DND-41 (cell line): ENCODE measurements around the gene PDE7B.

Source experiments
- ATAC-seq: fragments of 200-7000 bp; cut with Tn5 transposase; 3 replicates; pipeline ENCODE4 v1.9.1; 2021; ENCODE audit warnings: low read depth; ENCODE audit not compliant: insufficient read depth
- DNase-seq: peaks from one replicate; pipeline ENCODE4 v3.0.0-alpha.2; 2020
- H2AFZ ChIP-seq: 2 replicates; pipeline ENCODE4 v1.6.0; 2012; ENCODE audit warnings: low read depth, low read length
- H3K27ac ChIP-seq: 2 replicates; pipeline ENCODE4 v1.5.1; 2012; ENCODE audit warnings: low read length, inconsistent platforms
- H3K27me3 ChIP-seq: fragments of 200-600 bp; sonication (generic); 2 replicates; pipeline ENCODE4 v1.6.0; 2012; ENCODE audit warnings: low read length, mild to moderate bottlenecking, inconsistent platforms; ENCODE audit not compliant: insufficient read depth, poor library complexity
- H3K36me3 ChIP-seq: 2 replicates; pipeline ENCODE4 v1.5.1; 2012; ENCODE audit warnings: low read length, inconsistent platforms; ENCODE audit not compliant: insufficient read depth
- H3K4me1 ChIP-seq: 2 replicates; pipeline ENCODE4 v1.5.1; 2012; ENCODE audit warnings: mild to moderate bottlenecking, low read length; ENCODE audit not compliant: insufficient read depth
- H3K4me2 ChIP-seq: 2 replicates; pipeline ENCODE4 v1.6.0; 2012; ENCODE audit warnings: mild to moderate bottlenecking, moderate library complexity, low read length, inconsistent platforms; ENCODE audit not compliant: insufficient read depth
- H3K4me3 ChIP-seq, 2 experiments: fragments of 200-600 bp in 1 of 2; shearing (Covaris generic) in 1 of 2; 2 replicates each; pipeline ENCODE4 v1.5.1; 2012 to 2016; ENCODE audit warnings: inconsistent platforms in 2 of 2, low read length in 2 of 2, mild to moderate bottlenecking in 2 of 2, low read depth in 1 of 2, moderate library complexity in 1 of 2
- H3K79me2 ChIP-seq: 2 replicates; pipeline ENCODE4 v1.6.0; 2012; ENCODE audit warnings: low read length, inconsistent platforms; ENCODE audit not compliant: insufficient read depth
- H3K9ac ChIP-seq: 2 replicates; pipeline ENCODE4 v1.6.0; 2012; ENCODE audit warnings: low read depth, mild to moderate bottlenecking, inconsistent platforms, low read length, moderate library complexity
- H3K9me3 ChIP-seq: 2 replicates; pipeline ENCODE4 v1.5.1; 2012; ENCODE audit warnings: low read length, moderate library complexity, mild to moderate bottlenecking, inconsistent platforms; ENCODE audit not compliant: insufficient read depth, severe bottlenecking
- H4K20me1 ChIP-seq: 2 replicates; pipeline ENCODE4 v1.6.0; 2012; ENCODE audit warnings: low read length; ENCODE audit not compliant: insufficient read depth
- EZH2 ChIP-seq: IDR thresholded peaks from 3 replicates; pipeline ENCODE4 v1.6.1; 2012; ENCODE audit warnings: borderline replicate concordance, low read depth, mild to moderate bottlenecking, moderate library complexity, low read length, inconsistent platforms; ENCODE audit not compliant: severe bottlenecking
- TF ChIP-seq, protein P1 (sequence below): IDR thresholded peaks from 2 replicates; pipeline ENCODE4 v1.5.1; 2012; ENCODE audit warnings: borderline replicate concordance, low read length, moderate library complexity, mild to moderate bottlenecking; ENCODE audit not compliant: poor library complexity, severe bottlenecking; ENCODE audit errors: extremely low read depth

PDE7B gene

DNA sequence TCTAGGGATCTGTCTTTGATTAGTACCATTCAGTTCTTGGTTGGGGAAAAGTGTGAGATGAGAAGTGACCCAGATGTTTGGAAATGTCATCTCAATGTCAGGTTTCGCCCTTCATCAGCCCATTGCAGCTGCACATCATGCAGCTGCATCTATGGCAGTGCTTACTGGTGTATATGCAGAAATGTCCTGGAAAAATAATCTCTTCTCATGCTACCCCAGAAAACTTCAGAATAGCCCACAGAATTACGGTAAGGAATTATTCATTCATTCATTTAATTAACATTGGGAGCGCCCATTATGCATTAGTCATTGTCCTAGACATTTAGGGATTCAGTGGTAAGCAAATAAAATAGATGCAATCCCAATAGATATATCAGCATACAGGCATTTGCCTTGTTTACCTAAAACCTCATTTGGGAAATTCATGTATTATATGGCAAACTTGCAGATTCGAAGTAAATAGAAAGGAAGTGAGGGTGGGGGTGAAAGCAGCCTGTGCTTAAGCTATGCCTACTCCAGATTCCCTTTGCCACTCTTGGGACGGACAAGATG lies 89.2 kb downstream of the PDE7B start:
- Histone ChIP-seq H3K9me3 (no peaks in the 10 kb centered on the region), H4K20me1 (no peaks in the 10 kb centered on the region), H3K9ac (no peak overlapping the region), H2AFZ (no peak overlapping the region), H3K4me3 (no peak overlapping the region), H3K79me2 (no peaks in the 10 kb centered on the region), H3K27ac (no peak overlapping the region), H3K36me3 (no peaks in the 10 kb centered on the region), H3K27me3 (peaks cover 4% of the 10 kb centered on the region), H3K4me2 (no peak overlapping the region), H3K4me1 (no peaks in the 10 kb centered on the region)
- TF ChIP-seq, protein P1, sequence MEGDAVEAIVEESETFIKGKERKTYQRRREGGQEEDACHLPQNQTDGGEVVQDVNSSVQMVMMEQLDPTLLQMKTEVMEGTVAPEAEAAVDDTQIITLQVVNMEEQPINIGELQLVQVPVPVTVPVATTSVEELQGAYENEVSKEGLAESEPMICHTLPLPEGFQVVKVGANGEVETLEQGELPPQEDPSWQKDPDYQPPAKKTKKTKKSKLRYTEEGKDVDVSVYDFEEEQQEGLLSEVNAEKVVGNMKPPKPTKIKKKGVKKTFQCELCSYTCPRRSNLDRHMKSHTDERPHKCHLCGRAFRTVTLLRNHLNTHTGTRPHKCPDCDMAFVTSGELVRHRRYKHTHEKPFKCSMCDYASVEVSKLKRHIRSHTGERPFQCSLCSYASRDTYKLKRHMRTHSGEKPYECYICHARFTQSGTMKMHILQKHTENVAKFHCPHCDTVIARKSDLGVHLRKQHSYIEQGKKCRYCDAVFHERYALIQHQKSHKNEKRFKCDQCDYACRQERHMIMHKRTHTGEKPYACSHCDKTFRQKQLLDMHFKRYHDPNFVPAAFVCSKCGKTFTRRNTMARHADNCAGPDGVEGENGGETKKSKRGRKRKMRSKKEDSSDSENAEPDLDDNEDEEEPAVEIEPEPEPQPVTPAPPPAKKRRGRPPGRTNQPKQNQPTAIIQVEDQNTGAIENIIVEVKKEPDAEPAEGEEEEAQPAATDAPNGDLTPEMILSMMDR: no peak
- no peak for TF ChIP-seq EZH2
- DNase-seq (no peak), ATAC-seq (no peak)

GRCh38 chr6:135941275-135942025 lies 89.9 kb downstream of the PDE7B start:
- Histone ChIP-seq H3K4me1 (no peaks in the 10 kb centered on the region), H3K36me3 (no peaks in the 10 kb centered on the region), H2AFZ (no peak overlapping the region), H3K79me2 (no peaks in the 10 kb centered on the region), H4K20me1 (no peaks in the 10 kb centered on the region), H3K9me3 (no peaks in the 10 kb centered on the region), H3K27ac (no peak overlapping the region), H3K4me3 (no peak overlapping the region), H3K27me3 (peaks cover 4% of the 10 kb centered on the region), H3K9ac (no peak overlapping the region), H3K4me2 (no peak overlapping the region)
- no peak for DNase-seq
- TF ChIP-seq EZH2: no peak
- TF ChIP-seq, protein P1: no peak
- ATAC-seq: no peak

DNA sequence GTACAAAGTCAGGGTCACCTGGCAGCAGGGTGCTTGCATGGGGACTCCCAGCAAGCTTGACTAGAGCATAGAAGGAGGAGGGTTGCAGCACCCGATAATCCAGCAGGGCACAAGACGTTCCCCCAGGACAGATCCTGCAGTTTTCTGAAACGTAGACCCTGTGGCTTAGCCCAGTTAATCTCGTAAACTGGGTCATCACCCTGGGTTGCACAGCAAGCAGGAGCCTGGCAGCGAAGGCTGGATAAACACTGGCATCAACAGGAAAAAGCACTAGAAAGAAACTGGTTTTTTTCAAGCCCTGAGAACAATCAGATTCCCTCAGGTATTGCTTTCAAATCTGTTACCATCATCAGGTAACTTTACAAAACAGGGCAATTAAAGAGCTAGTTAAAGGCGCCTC lies 92.6 kb downstream of the PDE7B start:
- ATAC-seq (no peak), DNase-seq (no peak)
- Histone ChIP-seq H3K27ac (no peak overlapping the region), H4K20me1 (no peaks in the 10 kb centered on the region), H3K4me1 (no peaks in the 10 kb centered on the region), H3K79me2 (no peaks in the 10 kb centered on the region), H3K9ac (no peak overlapping the region), H3K4me2 (no peak overlapping the region), H3K36me3 (no peaks in the 10 kb centered on the region), H2AFZ (no peak overlapping the region), H3K9me3 (no peaks in the 10 kb centered on the region), H3K27me3 (peaks cover 4% of the 10 kb centered on the region), H3K4me3 (no peak overlapping the region)
- TF ChIP-seq EZH2: no peak
- TF ChIP-seq, protein P1: no peak
